AG04449 (cell line): ENCODE results near the gene JAZF1.

Experiments used
- CTCF ChIA-PET: fragments of 350-600 bp; formaldehyde crosslinking; extraction: SDS; loops from one replicate; lab custom pipeline; 2021; ENCODE audit warnings: antibody characterized with exemption; lab: Yijun Ruan, JAX
- POLR2A ChIA-PET: fragments of 400-600, 350-600 bp; formaldehyde crosslinking; extraction: SDS; loops from one replicate; lab custom pipeline; 2020; ENCODE audit warnings: antibody characterized with exemption, inconsistent platforms; lab: Yijun Ruan, JAX
- DNase-seq: peaks from one replicate; pipeline ENCODE4 v3.0.0-alpha.2; 2010; ENCODE audit warnings: low read depth, low spot score
- H3K4me3 ChIP-seq: 2 replicates; pipeline ENCODE4 v1.5.1; 2011; ENCODE audit warnings: low read depth, mild to moderate bottlenecking, control low read depth, low read length
- TF ChIP-seq, protein P1 (sequence below): IDR thresholded peaks from one replicate; pipeline ENCODE4 v1.5.1; 2011; ENCODE audit warnings: mild to moderate bottlenecking, moderate library complexity, low read length, control low read depth, inconsistent platforms; ENCODE audit not compliant: insufficient read depth; ENCODE audit errors: missing control alignments

JAZF1 gene

DNA sequence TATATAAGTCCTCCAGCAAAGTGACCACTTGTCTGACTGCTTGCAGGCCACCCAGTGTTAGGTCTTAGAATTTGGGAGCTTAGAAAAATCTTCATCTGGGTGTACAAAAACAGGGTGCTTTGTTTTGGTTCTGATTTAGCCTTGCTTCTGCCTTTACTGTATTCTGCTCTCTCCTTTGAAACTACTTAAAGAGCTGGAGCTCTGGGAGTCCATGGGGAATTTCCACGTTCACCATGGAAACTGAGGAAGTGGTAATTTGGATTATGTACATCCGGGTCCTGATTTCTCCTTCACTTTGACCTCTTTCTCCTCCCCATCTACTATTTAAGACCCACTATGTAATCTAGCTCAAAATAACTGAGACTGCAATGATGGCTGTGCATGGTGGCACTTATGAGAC is 103.0 kb downstream of the JAZF1 start:
- TF ChIP-seq, protein P1, sequence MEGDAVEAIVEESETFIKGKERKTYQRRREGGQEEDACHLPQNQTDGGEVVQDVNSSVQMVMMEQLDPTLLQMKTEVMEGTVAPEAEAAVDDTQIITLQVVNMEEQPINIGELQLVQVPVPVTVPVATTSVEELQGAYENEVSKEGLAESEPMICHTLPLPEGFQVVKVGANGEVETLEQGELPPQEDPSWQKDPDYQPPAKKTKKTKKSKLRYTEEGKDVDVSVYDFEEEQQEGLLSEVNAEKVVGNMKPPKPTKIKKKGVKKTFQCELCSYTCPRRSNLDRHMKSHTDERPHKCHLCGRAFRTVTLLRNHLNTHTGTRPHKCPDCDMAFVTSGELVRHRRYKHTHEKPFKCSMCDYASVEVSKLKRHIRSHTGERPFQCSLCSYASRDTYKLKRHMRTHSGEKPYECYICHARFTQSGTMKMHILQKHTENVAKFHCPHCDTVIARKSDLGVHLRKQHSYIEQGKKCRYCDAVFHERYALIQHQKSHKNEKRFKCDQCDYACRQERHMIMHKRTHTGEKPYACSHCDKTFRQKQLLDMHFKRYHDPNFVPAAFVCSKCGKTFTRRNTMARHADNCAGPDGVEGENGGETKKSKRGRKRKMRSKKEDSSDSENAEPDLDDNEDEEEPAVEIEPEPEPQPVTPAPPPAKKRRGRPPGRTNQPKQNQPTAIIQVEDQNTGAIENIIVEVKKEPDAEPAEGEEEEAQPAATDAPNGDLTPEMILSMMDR = no peak
- CTCF ChIA-PET = interaction anchor here (0.7 to 17.3 kb wide), 33 partner anchors 10 to 887 kb away, joined by 3 to 258 read pairs (median 4); no protein-coding TSS in a partner anchor
- H3K4me3 ChIP-seq = no peak overlapping the region
- POLR2A ChIA-PET = no interaction called here
- DNase-seq = no peak

DNA sequence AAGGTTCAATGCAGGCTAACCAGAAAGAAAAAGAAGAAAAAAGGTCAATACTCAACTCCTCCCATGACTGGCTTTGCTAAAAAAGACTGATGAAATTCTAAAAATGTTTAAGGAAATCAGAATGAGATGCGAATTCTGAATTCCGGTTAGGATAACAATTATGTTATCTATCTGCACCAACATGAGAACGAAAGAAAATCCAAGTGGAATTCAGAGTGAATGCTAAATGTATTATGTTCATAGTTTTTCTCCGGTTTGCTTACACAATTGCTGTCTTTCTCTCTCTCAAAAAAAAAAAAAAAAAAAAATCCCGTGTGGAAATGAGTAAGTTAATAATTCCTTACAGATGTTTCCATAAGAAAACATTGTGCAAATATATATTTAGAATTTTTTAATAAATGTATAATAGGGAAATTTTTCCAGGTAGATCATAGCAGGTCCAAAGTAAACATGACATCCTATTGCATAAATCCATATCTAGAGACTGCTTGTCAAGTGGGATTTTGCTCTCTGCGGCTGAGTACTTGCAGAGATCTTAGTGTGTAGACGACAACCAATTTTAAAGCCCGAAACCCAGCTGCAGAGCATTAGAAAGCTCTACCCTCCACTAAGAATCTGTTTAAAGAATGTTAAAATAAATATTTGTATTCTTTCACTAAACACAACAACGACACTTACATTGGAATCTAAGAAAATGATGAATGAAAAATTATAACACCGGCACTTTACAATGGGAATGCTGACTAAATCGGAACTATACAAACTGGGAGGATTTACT is 104.0 kb downstream of the JAZF1 start:
- no peak for DNase-seq
- no peak overlapping the region for H3K4me3 ChIP-seq
- ChIA-PET POLR2A (no interaction called here), CTCF (interaction anchor here (0.6 to 17.3 kb wide), 13 partner anchors 11 to 1027 kb away, joined by 3 to 258 read pairs (median 6); no protein-coding TSS in a partner anchor)
- TF ChIP-seq, protein P1 = no peak

DNA sequence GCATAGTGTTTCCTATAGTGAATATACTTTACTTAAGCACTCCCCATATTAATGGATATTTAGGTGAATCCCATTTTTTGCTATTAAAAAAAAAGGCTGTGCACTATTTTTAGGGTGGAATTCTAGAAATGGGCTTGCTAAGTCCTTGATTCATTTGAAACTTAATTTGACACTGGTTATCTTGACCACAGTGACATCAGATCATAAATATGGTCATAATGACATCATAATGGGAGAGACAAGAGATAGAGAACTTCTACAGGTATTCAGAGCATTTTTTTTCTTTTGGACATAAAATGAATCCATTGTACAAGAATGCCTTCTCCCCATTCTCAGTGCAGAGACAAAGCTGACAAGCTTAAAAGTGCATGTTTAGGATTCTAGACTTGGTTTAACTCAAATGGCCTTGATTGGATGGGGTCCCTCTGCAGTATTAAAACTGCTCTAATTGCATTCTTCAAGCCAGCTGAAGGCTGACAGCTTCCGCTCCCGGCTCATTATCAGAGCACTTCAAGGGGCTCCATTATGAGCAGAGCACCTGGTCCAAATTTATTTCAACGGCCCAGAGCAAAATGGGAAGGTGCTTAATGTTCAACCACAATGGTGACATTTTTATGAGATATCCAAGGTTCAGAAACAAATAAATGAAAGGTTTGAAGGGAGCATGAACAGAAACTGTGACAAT is 104.8 kb downstream of the JAZF1 start:
- ChIA-PET CTCF (interaction anchor here (16.9 to 17.3 kb wide), 2 partner anchors 12 to 22 kb away, joined by 217 to 258 read pairs; no protein-coding TSS in a partner anchor), POLR2A (no interaction called here)
- TF ChIP-seq, protein P1 = no peak
- DNase-seq = no peak
- no peak overlapping the region for H3K4me3 ChIP-seq

DNA sequence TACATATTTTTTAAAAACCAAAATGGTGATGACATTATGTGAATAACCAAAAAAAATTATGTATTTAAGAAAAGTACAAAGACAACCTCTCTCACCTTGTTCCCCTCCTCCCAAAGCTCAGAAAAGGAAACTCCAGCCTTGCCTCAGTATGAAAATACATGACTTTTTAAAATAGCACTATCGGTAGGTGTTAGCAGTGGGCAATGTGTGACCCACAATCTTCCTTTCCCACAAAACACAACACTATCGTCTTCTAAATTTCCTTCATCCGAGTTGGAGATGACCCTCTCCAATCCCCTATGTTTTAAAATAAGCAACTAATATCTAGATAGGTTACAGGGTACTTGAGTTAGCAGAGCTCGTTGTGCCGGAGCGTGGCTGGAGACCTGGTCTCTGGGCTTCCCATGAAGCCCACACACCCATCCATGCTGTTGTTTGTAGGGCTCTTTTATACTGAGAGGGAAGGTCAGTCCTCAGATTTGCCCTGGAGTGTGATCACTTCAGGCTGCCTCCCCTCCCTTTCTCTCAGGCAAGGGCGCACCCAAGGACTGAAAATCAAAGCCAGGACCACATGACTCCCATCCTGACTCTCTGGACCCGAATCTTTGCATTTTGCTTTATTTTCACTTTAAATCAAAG is 107.6 kb downstream of the JAZF1 start:
- DNase-seq = no peak
- TF ChIP-seq, protein P1 = no peak
- ChIA-PET POLR2A (no interaction called here), CTCF (interaction anchor here (2.3 to 18.9 kb wide), 4 partner anchors 9 to 24 kb away, joined by 10 to 258 read pairs (median 42); no protein-coding TSS in a partner anchor)
- H3K4me3 ChIP-seq = no peak overlapping the region

DNA sequence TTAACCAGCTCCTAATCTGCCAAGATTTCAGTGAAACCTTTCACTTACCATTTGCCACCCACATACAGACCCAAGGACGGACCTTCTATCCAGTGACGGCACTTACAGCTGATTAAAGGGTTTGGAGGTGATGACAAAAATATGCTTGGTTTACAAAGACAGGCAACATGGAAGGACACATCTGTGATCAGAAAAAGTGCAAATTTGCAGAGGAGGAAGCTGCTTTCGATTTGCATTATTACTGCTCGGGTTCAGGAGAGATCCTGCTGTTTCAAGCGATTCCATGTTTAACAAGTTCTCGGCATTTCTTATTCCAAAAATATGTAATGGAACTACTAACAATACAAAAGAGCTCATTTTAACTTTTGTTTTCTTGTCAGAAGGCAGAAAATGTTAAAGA is 109.0 kb downstream of the JAZF1 start:
- ChIA-PET POLR2A (no interaction called here), CTCF (interaction anchor here (1.2 to 18.9 kb wide), 9 partner anchors 10 to 878 kb away, joined by 3 to 258 read pairs (median 7); no protein-coding TSS in a partner anchor)
- TF ChIP-seq, protein P1 = no peak
- H3K4me3 ChIP-seq = no peak overlapping the region
- no peak for DNase-seq
